ENCODE measurements around the gene TSHZ2.

The TSHZ2 gene

GRCh38 chr20:53126185-53126584, 154.0 kb downstream of the TSHZ2 start:
- DNase-seq (ENCODE audit: low spot score) = peak; percentile 82
- FAIRE-seq = peak; percentile 96

GRCh38 chr20:53127027-53127426, 154.9 kb downstream of the TSHZ2 start:
- FAIRE-seq (peak; percentile 17), DNase-seq (ENCODE audit: low spot score) (no peak)

GRCh38 chr20:53128004-53128403, 155.8 kb downstream of the TSHZ2 start:
- DNase-seq (ENCODE audit: low spot score) (no peak), FAIRE-seq (no peak)

GRCh38 chr20:53129563-53129962, 157.4 kb downstream of the TSHZ2 start:
- no peak for DNase-seq (ENCODE audit: low spot score)
- no peak for FAIRE-seq

GRCh38 chr20:53130795-53131194, 158.6 kb downstream of the TSHZ2 start:
- no peak for DNase-seq (ENCODE audit: low spot score)
- FAIRE-seq = no peak

GRCh38 chr20:53133125-53133524, 161.0 kb downstream of the TSHZ2 start:
- no peak for DNase-seq (ENCODE audit: low spot score)
- FAIRE-seq = peak; percentile 42

GRCh38 chr20:53133628-53134027, 161.5 kb downstream of the TSHZ2 start:
- no peak for FAIRE-seq
- no peak for DNase-seq (ENCODE audit: low spot score)

- FAIRE-seq = no peak
Observed at GRCh38 chr20:53136473-53136872, 164.3 kb downstream of the TSHZ2 start.

GRCh38 chr20:53138454-53139262, 166.5 kb downstream of the TSHZ2 start:
- FAIRE-seq = no peak

More at GRCh38 chr20:53136473-53136872, 164.3 kb downstream of the TSHZ2 start:
- DNase-seq (ENCODE audit: low spot score) = no peak

GRCh38 chr20:53141201-53142050, 169.3 kb downstream of the TSHZ2 start:
- DNase-seq (ENCODE audit: low spot score) (no peak), FAIRE-seq (peak; percentile 23)

More at GRCh38 chr20:53138454-53139262, 166.5 kb downstream of the TSHZ2 start:
- no peak for DNase-seq (ENCODE audit: low spot score)

GRCh38 chr20:53142225-53143127, 170.3 kb downstream of the TSHZ2 start:
- FAIRE-seq (peak; percentile 23), DNase-seq (ENCODE audit: low spot score) (no peak)

- FAIRE-seq = peak; percentile 66
- no peak for DNase-seq (ENCODE audit: low spot score)
Observed at GRCh38 chr20:53146201-53146891, 174.2 kb downstream of the TSHZ2 start.

- FAIRE-seq (no peak), DNase-seq (ENCODE audit: low spot score) (no peak)
Observed at GRCh38 chr20:53148771-53149147, 176.6 kb downstream of the TSHZ2 start.

- DNase-seq (ENCODE audit: low spot score) (no peak), FAIRE-seq (no peak)
Observed at GRCh38 chr20:53149148-53149889, 177.2 kb downstream of the TSHZ2 start.

- FAIRE-seq (peak; percentile 58), DNase-seq (ENCODE audit: low spot score) (no peak)
Observed at GRCh38 chr20:53149890-53150205, 177.7 kb downstream of the TSHZ2 start.

GRCh38 chr20:53150532-53150931, 178.4 kb downstream of the TSHZ2 start:
- DNase-seq (ENCODE audit: low spot score) (no peak), FAIRE-seq (no peak)

GRCh38 chr20:53152228-53152627, 180.1 kb downstream of the TSHZ2 start:
- no peak for FAIRE-seq
- DNase-seq (ENCODE audit: low spot score) = no peak

GRCh38 chr20:53154540-53154939, 182.4 kb downstream of the TSHZ2 start:
- FAIRE-seq (no peak), DNase-seq (ENCODE audit: low spot score) (no peak)

GRCh38 chr20:53157443-53158408, 185.6 kb downstream of the TSHZ2 start:
- FAIRE-seq (no peak), DNase-seq (ENCODE audit: low spot score) (peak; percentile 31)

Measured in urothelium cell line (cell line).